Stimulated activated CD4-positive, alpha-beta T cell treated with anti-CD3 and anti-CD28 coated beads, Interleukin-4, amount 100 ng/mL, for 4 hours (primary cell): ENCODE measurements around the gene SYNPO.

Experiments
- DNase-seq, 2 experiments: peaks; one replicate each; pipeline ENCODE4 v3.0.0-alpha.2; 2020

SYNPO gene

DNA sequence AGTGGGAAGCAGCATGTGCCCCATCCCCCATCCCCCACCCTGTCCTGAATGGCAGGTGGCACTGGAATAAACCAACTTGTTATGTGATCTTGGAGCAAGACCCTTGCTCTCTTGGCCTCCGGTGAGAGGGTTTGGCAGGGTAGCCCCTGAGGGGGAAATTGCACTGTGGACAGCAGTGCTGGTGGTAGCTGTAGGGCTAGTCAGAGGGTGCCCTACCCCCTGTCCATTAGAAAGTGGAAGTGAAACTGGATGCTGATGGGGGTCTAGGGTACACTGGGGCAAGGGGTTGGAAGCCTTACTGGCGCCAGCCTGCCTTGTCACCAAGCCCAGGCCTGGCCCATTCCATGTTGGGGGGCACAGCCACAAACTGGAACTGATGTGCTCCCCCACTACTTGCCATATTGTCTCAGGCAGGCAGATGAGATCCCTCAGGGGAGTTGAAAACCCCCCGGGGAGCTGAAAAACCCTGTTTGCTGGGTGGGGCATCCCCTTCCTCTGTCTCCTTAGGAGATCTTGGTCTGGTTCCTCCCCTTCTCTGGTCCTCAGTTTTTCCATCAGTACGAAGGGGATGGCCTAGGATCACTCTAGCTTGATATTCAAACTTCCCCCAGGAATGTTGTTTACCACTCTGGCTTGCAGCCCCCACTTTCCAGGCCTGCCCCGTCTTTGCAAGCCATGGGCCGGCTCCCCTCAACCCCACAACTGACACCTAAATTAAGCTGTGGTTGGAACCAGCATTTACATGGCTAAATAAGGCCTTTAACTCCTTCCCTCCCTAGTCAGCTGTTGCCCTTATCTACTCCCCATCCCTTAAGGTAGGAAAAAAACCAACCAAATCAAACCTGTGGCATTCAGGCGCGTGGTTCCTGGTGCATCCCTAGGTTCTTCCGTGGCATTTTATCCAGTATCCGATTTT is 14.4 kb upstream of the SYNPO start:
- DNase-seq, result no peak

DNA sequence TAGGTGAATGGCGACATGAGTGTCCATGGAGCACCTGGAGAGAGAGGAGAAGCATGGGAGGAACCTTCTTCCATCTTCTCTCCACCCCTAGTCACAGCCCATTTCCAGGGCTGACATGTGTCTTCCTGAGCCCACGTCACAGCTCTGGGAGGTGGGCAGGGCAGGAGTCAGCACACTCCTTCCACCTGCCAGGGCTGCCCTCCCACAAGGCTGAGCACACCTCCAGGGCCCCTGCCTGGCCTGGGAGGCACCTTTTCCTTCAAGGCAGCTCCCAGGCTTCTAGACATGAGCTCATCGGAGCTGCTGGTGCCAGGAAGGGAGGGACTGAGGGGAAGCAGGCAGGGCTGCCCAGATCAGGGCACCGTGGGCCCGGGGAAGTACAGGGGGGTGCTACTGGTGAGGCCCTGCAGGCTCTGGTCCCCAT is 13.6 kb upstream of the SYNPO start:
- no peak for DNase-seq

DNA sequence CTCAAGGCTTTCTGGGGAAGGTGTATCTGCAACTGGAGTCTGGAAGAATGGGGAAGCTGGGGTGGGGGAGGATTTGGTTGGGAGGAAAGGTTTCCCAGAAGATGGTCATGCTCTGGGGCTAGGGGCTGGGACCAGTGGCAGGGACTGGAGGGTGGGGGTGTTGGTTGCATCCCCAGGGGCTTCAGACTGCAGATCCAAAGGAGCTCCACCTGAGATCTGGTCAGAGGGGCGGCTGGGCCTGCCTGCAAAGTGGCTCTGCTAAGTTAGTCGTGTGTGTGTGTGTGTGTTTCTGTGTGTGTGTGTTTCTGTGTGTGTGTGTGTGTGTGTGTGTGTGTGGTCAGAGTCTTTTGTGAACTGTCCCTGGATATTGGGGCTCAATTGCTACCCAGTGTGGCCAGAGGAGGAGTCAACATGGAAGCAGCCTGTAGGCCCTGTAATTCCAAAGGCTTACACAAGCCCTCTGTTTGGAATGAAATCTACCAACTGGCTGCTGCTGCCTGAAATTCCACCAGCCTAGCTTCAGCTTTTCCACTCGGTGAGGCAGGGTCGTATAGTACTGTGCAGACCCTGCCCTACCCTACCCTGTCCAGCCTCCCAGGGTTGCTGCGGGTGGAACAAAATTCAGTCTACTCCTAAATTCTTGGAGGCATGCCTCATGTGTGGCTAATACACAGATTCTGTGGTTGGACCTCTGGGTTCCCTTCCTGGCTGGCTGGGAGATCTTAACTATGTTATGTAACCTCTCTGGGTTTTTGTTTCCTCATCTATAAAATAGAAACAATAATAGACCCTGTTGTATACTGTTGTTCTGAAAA is 12.5 kb upstream of the SYNPO start:
- no peak for DNase-seq

DNA sequence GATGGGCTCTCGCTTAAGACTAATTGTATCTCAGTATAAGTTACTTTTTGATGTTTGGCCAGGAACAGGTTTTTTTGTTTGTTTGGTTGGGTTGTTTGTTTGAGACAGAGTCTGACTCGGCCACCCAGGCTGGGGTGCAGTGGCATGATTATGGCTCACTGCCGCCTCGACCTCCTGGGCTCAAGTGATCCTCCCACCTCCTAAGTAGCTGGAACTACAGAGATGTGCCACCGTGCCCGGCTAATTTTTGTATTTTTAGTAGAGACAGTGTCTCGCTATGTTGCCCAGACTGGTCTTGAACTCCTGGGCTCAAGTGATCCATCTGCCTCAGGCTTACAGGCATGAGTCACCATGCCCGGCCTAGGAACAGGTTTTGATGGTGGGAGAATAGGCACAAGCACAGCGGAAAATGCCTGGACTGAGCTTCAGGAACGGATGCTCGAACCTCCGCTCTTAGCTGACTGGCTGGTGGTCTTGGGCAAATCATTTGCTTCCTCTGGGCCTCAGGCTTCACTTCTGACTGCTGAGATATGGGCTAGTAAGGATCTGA is 11.4 kb upstream of the SYNPO start:
- DNase-seq, result no peak

DNA sequence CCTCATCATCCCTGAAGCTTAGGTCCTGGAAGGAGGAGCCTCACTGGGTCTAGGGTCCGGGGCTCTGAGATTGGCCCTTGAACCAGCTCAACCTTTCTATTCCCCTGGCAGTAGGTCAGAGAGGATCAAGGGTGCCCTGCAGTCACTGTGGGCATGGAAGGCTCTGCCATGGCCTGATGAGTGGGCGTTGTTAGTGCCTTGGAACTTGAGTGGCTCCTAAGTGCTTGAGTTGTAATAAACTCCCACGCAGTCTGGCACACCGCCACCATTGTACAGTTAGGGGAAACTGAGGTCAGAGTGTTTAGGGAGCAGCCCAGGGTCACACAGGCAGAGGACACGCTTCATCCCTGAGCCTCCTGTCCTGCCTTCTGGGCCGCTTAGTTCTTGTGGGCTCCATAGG is 10.4 kb upstream of the SYNPO start:
- DNase-seq, result no peak

DNA sequence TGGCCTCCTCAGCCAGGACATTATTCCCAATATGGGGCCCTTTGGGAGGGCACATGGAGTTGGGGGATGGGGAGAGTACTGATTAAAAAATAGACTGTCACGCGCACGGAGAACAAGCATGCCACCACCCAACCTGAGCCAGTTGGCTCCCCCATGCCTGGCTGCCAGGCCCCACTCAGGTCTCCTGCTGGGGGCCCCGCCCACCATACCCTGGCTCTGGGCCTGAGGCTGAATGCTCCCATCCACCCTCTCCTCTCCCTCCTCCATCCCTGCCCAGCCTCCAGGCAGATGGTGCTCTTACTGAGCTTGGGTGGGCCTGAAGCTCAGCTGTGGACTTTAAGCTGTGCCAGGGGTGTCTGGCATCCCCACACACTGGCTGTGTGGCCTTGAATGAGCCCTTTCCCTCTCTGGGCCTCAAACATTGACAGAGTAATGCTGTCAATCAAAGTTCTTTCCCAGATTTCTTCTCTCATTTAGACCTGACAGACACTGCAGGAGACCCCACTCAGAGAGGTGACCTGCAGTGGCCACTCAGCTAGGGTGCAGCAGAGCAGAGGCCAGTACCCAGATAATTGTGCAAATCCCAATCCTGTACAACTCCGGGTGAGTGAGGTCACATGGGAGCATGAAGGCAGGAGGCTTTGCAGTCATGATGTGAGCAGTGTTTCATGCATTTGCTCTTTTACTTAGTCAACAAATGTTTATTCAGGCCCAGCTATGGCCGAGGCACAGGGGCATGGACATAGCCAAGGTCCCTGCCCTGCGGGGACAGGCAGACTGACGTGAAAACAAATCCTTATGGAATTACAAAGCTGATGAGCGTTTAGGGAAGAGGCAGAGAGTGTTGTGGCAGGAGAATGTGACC is 9.8 kb upstream of the SYNPO start:
- DNase-seq, result no peak

DNA sequence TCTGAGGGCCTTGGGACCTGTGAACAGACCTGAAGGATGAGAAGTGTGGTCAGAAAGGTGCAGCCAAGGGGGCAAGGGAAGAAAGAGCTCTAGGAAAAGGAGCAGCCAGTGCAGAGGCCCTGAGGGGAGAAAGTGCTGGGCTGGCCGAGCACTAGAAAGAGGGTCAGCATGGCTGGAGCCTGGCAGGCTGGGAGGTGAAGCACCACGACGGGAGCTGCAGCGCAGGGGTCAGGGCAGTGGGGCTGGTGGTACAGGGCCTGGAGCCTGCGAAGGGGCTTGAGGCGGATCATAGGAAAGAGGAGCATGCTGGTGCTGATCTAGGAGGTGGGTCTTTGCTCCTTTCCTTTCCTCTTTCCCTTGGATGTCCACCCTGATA is 9.1 kb upstream of the SYNPO start:
- DNase-seq, result no peak

DNA sequence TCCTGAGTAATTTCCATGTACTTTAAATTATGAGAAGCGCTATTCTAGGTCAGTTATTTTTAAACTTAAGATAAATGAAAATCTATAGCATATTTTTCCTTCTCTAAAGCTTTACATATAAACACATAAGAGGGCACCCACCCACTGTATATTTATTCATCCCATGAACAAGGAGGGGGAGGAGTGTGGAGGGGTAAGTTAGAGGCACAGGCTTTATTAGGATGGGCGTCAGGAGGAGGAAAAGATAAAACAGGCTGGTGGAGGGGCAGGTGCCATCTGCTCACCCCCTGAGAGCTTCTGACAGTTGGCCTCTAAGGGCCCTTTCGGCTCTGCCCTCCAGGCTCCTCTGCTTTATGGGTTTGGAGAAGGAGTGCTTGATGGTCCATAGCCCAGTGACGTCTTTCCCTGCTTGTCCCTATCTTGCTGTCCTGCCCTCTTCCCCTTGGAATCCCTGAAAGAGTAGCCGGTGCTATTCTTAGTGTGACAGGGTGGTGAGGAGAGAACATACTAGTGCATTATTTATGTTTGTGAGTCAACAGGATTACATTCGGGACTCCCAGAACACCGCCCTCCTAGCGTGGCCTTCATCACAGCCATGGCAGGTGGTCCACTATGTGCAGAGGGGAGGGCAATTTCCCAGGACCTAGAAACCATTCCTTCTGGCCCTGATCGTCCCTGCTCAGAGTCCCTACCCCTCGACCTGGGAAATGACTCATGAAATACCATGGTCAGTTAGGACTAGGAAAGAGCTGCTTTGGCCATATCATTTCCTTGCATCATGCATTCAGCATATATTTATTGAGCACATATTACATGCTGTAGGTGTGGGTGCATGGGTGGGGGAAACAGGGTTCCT is 7.9 kb upstream of the SYNPO start:
- DNase-seq, result no peak

DNA sequence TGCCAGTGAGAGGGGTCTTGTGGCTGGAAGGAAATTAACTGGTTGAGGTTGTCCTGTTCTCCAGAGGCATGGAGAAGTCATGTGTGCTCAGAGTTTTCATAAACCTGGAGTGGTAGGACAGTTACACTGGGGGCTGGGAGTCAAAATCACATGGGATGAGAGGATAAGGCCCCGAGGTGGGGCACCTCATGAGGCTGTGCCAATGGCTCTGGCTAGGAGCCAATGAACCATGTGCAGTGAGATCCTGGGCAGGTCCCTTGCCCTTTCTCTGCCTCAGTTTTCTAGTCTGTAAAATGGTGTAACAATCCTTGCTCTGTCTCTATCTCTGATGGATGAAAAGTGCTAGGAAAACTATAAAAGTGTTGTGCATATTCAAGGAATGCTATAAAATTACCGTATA is 7.0 kb upstream of the SYNPO start:
- DNase-seq, result no peak

DNA sequence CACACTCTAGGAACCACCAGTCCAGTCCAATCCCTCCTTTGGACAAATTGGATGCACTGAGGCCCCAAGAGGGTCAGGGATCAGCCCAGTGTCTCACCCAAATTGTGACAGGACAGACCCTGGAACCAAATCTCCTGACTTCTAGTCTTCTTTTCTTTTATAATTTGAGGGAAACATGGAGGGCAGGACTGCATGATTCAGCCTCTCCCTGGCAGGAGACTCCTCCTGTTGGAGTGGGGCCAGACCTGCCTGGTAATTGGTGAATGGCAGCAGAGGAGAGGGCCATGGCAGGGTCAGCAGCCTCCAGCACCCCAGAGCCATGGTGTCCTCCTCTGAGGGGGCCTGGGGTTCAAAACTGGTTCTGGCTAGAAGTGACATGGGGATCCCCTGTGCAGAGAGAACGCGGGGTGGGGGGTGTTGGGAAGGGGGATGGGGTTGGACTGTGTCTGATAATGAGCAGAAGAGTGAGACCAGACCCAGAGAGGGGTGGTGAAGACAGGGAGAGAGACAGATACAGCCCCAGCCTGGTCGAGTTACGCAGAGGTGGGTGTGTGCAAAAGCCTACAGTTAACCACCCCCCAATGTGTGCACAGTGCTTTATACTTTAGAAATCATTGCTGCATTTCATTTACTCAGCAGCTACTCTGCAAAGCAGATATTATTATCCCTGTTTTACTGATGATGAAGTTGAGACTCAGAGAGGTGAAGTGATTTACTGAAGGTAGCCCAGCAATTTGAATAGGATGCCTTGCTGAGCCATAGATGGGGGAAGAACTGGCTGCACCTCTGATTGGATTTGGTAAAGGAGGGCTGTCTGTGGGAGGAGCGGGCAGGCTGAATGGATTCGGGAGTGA is 3.8 kb upstream of the SYNPO start:
- no peak for DNase-seq

DNA sequence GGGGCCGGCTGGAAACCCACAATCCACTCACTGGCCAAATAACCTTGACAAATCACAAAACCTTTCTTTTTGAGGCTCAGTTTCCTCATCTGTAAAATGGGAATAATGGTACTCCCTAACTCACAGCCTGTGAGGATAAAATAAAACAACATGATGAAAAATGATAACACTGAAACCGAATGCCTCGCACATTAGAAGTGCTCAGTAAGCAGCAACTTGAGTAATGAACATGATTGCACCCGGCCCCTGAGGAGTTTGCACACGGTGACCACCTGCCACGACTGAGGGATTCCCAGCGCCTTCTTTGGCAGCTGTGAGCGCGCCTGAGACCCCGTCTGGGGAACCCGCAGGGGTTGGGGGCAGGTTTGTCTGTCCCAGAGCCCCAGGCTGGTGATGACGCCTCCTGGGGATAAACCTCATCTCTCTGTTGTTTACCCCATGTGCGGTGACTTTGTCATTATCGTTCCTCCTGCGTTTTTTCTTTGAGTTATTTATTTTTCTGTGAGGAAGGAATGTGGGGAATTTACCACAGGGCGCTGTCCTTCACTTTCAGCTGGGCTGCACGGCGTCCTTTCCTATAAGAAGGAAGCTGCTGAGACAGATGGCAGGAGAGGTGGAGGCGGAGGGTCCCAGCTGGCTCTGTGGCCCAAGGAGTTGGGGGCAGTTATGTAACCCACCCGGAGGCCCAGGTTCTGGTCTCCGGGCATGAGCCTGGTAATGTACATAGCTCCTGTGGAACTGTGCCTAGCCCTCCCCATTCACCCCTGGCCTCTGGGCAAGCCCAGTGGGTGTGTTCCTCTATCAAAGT is 3.0 kb upstream of the SYNPO start:
- no peak for DNase-seq

DNA sequence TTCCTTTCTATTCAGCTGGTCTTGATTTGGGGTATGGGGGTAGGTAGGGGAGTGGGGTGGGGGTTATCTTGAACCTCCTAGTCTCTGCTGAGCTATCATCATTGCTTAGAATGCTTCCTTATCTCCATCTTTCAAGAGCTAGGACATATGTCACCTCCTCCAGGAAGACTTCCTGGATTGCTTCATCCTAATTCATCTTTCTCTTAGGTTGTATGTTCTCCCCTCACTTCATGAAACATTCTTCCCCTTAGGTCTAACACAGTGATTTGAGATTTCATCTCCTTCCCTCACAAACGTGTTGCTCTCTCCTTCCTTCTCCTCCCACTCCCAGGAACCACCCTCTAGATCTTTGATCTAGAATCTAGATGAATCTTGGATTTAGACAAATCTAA is 2.4 kb upstream of the SYNPO start:
- no peak for DNase-seq

DNA sequence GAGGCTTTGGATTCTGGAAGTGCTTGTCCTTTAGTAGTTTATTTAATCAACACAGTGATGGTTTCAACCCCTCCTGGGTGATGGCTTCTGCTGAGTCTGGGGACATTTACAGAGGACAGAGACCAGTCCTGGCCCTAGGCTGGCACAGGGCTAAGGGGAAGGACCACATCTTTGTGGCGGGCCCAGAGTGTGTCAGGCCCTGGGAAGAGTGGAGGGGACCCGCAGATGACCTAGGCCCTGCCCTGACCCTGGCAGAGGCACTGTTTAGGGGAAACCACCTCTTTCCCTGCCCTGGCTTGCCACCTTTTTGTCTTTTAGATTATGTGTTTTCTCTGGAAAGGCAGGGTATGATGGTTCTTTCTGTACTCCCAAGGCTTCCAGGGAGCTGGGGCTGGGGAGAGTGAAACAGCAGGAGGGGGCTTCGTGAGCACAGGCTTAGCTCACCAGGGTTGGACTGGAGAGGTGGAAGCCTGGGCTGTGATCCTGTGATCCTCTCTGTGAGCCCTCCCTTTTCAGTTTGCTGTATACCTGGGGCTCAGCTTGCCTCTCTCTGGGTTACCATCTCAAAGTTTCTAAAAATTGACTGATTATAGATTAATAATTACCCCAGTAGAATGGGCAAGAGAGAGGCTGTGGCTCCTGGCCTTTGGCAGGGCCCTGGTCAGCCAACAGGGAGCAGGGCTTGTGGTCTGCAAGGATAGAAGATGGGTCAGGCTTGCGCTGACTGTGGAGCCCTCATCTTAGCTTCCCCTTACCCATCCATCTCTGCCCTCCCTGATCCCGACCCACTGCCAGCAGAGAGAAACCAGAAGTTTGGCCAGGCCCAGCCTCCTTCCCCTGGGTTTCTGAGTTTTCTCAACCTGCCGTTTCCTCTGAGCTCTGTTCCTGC is 1.7 kb upstream of the SYNPO start:
- DNase-seq, result no peak

DNA sequence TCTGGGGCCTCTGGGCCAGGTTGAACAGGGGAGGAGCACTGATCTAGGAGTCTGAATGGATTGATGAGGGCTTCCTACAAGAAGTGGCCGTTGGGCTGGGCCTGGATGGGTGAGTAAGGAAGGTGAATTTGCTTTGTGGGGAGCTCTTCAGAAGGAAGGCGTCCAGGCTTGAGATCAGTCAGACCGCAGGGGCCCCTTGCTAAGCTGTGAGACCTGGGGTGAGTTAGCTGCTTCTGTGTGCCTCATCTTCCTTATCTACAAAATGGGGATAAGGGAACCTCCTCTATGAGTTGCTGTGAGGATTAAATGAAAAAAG is 1.1 kb upstream of the SYNPO start:
- DNase-seq, result no peak

DNA sequence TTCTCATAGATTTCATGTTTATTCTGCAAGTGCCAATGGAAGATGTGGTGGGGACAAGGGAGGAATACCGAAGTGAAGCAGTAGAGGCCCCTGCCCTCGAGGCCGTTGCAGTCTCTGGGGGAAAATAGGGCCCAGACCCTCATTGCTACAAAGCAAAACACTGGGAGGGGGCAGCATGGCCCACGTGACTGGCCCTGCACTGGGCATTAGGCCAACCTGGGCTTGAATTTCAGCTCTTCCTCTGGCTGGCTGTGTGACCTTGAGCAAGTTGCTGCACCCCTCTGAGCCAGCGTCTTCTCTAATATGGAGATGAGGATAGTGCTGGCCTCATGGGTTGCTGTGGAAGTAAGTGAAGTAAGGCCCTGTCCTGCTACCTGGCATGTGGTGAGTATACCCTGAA is 709 bp upstream of the SYNPO start:
- DNase-seq, result no peak

DNA sequence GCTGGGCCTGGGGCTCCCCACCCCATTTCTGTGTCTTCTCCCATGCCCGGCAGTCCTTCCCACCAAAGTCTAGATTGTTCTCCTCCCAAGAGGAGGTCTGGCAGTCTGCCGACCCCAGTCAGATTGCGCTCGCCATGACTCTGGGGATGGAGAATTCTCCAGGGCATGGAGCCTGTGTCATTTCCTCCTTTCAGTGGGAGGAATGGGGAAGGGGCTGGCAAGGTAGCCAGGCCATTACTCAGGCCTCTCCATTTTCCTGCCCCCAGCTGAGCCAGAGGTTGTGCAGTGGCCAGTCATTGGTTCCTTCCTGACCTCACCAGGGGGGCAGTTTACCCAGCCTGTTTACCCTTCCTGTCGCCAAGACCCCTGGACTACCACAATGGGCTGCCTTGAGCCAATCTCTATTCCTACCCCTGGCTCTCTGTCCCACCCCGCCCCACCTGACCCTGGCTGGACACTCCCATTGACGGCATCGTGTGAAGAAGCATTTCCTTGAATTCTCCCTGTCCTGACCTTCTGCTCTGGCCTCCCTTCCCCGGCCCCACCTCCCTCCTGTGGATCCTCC is 628 bp downstream of the SYNPO start:
- no peak for DNase-seq

DNA sequence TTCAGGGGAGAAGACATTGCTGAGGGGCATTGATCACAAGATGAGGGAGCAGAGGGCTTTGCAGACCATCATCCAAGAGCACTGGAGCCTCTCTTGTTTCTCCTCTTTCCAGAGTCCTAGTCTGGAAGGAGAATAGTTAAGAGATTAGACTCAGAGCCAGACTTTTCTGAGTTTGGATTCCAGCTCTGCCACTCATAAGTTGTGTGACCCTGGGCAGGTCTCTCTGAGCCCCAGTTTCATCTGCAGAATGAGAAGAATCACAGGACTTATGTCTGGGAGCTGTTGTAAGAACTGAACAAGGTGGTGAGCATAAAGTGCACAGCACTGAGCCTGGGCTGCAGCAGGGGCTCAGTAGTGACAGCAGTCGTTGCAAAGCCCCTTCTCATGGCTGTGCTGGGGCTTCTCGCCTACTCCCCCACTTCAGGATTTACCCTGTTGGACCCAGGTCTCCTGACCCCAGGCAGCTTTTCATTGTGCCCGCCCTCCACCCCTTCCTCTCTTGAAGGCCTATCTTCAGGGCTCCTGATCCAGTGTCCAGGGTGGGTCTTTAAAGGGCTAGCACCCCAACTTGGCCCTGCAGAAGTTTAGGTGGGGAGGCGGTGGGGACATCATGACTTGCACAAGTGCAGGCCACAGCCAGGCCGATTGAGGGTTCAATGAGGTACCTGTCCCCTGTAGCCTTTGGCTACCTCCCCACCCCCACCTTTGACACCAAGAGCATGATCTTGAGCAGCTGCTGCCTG is 1.5 kb downstream of the SYNPO start:
- DNase-seq, result no peak

DNA sequence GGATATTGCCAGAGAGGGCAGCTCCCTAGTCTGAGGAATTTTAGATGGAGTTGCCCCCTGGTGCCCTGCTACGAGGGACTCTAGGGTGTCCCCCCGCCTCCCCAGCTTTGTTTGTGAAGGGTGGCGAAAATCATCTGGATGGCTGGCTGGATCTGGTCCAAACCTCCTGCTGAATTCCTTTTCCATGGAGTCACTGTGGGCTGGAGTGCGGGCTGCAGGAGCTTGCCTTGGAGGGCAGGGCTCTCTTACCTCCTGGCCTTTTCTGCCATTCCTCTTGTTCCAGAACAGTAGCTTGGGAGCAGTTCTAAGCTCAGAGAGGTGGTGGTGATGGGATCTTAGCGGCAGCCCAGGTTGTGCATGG is 2.1 kb downstream of the SYNPO start:
- DNase-seq, result no peak
